Measurements from ENCODE around the gene RCCD1. TPM values are rescaled to one million over a fixed set of nuclear protein-coding genes. Genes with fewer than 3 reads are reported as not detected.

Gene RCCD1
- total and polyA plus RNA-seq, 7 experiments from 2014 or later: 2.5 to 24.6 (median 6.0) TPM

DNA sequence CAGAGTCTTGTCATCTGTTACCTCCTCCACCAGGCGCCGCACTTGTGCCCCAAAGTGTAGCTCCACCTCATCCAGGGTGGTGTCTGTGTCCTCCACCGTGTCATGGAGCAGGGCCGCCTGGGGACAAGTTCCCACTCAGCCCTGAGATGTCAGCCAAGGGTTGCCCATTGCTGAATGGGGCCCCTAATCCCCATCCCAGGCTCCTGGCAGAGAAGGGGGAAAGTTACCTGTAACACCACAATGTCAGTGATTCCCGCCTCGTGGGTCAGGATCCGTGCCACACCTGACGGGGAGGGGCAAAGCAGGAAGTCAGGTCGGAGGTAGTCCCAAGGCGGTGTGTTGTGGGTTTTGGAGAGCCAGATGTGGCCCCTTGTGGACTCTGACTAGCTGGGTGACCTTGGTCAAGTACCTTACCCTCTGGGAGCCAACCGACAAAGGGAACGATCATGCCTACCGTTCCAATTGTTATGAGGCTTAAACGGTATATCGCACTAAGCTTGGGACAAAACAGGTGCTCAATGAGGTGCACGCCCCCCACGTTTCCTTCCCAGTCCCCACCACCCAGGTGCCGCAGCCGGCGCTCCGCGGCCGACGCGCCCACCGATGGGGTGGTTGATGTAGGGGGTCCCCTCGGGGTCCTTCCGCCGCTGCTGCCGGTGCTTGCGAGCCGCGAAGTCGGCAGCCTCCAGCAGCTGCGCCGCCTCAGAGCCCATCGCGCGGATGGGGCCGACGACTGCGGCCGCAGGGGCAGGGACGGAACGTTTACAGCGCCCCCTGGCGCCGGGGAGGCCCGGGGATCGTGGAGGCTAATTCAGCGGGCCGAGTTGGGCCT lies 22.6 kb upstream of the RCCD1 start, which contains the start of gene HDDC3:
HDDC3 (minus strand) TSS at position 722 of the 832 bp plus-strand sequence; CDS start at position 713, 9 bp downstream.
- POLR2A ChIA-PET: interaction anchor here (0.6 to 9.3 kb wide), 23 partner anchors 9 to 1037 kb away, joined by 3 to 213 read pairs (median 4); partner anchors contain the start of genes BLM, MAN2A2, RCCD1 and TTLL13
- H3K27ac ChIP-seq (ENCODE audit: low read depth, low read length): peak within 1 kb of the TSS; percentile 79
- peak within 1 kb of the TSS; percentile 97 for H3K4me3 ChIP-seq (ENCODE audit: low read length)
- Mint-ChIP-seq H3K27ac (peak within 1 kb of the TSS; percentile 91 to 99 (median 98)), H3K9me3 (peaks cover 0 to 2% (median 0%) of the 10 kb centered on the region in 11 donors), H3K36me3 (peaks cover 0 to 10% (median 3%) of the 10 kb centered on the region in 5 donors), H3K4me3 (peak within 1 kb of the TSS; percentile 96 to 100 (median 98)), H3K4me1 (peaks cover 36 to 63% (median 53%) of the 10 kb centered on the region in 7 donors), H3K27me3 (no peaks in the 10 kb centered on the region)
- H3K4me1 ChIP-seq (ENCODE audit: control insufficient read depth in 2 of 2, insufficient read depth in 2 of 2, low read length in 2 of 2): peaks cover 33 to 50% of the 10 kb centered on the region in 2 donors
- no peaks in the 10 kb centered on the region for H3K36me3 ChIP-seq (ENCODE audit: control insufficient read depth in 2 of 3, insufficient read depth in 3 of 3, low read length in 3 of 3)
- intact Hi-C loops (cut with micrococcal nuclease): loop anchor here (1.0 to 10.0 kb wide), 9 partner anchors 29 to 1597 kb away; partner anchors contain the start of genes CIB1 (in 1 of the 2), IDH2 (in 1 of the 2), MAN2A2 (in 1 of the 2) and POLG (in 1 of the 2)
- H3K9me3 ChIP-seq (ENCODE audit: control insufficient read depth in 2 of 3, low read length in 3 of 3): no peaks in the 10 kb centered on the region
- H3K27me3 ChIP-seq (ENCODE audit: control insufficient read depth in 2 of 2, insufficient read depth in 2 of 2, low read length in 2 of 2): no peaks in the 10 kb centered on the region
- ATAC-seq (peak; percentile 72), DNase-seq (peak; percentile 80 to 98 (median 88))
- CTCF ChIA-PET: interaction anchor here (0.5 to 10.2 kb wide), 18 partner anchors 9 to 1059 kb away, joined by 3 to 150 read pairs (median 4); partner anchors contain the start of genes AP3S2, MAN2A2, RCCD1 and VPS33B

DNA sequence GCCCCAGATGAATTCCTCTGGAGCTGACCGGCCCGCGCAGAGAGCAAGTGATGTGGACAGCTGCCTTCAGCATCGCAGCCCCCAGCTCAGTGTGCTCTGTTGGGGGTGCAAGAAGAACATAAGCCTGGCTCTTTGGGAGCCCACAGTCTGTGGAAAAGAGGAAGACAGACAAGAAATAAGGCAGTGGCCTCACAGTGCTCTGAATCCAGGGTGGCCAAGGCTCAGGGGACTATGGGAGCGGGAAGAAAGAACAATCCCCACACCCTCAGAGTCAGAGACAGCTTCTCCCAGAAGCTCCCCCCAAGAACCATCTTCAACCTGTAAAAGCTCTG lies 22.1 kb upstream of the RCCD1 start:
- ATAC-seq: no peak
- peak overlapping the region; percentile 97 for H3K4me3 ChIP-seq (ENCODE audit: low read length)
- peaks cover 36 to 63% (median 53%) of the 10 kb centered on the region in 7 donors for H3K4me1 Mint-ChIP-seq
- peaks cover 0 to 10% (median 3%) of the 10 kb centered on the region in 5 donors for H3K36me3 Mint-ChIP-seq
- DNase-seq: no peak
- H3K9me3 Mint-ChIP-seq: peaks cover 0 to 2% (median 0%) of the 10 kb centered on the region in 11 donors
- H3K27ac Mint-ChIP-seq: peak overlapping the region in 8 of 9 donors; percentile 91 to 99 (median 98)
- no peaks in the 10 kb centered on the region for H3K36me3 ChIP-seq (ENCODE audit: control insufficient read depth in 2 of 3, insufficient read depth in 3 of 3, low read length in 3 of 3)
- POLR2A ChIA-PET: interaction anchor here (0.6 to 9.3 kb wide), 14 partner anchors 10 to 1038 kb away, joined by 3 to 213 read pairs (median 5); partner anchors contain the start of genes BLM, MAN2A2, RCCD1 and VPS33B
- CTCF ChIA-PET: interaction anchor here (0.6 to 10.2 kb wide), 13 partner anchors 9 to 1039 kb away, joined by 3 to 150 read pairs (median 7); partner anchors contain the start of genes AP3S2, MAN2A2, RCCD1 and VPS33B
- peaks cover 33 to 50% of the 10 kb centered on the region in 2 donors for H3K4me1 ChIP-seq (ENCODE audit: control insufficient read depth in 2 of 2, insufficient read depth in 2 of 2, low read length in 2 of 2)
- H3K4me3 Mint-ChIP-seq: peak overlapping the region; percentile 96 to 100 (median 98)
- H3K27ac ChIP-seq (ENCODE audit: low read depth, low read length): peak overlapping the region; percentile 79
- no peaks in the 10 kb centered on the region for H3K27me3 Mint-ChIP-seq
- intact Hi-C loops (cut with micrococcal nuclease): loop anchor here in 1 of 2 donors (1.0 to 10.0 kb wide), 7 partner anchors 61 to 1598 kb away; partner anchors contain the start of genes CIB1, IDH2, POLG and SLCO3A1
- H3K27me3 ChIP-seq (ENCODE audit: control insufficient read depth in 2 of 2, insufficient read depth in 2 of 2, low read length in 2 of 2): no peaks in the 10 kb centered on the region
- no peaks in the 10 kb centered on the region for H3K9me3 ChIP-seq (ENCODE audit: control insufficient read depth in 2 of 3, low read length in 3 of 3)

DNA sequence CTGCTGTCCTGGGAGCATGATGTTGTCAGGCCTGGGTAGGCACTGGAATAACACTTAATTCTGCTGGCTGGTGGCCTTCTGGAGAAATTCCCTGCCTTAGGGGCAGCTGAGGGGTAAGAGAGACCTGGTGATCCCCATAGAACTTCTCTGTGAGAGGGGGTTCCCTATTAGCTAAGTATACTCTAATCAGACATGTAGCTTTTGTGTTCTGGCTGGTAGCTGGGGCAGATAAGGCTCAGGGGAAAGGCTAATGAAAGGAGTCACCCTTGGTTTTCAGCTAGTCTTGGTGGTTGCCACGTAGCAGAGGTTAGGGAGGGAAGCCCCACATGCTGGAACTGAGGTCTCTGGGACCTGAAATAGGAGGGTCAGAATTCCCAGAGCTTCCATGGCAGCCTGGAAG lies 21.4 kb upstream of the RCCD1 start:
- Mint-ChIP-seq H3K9me3 (peaks cover 0 to 2% (median 0%) of the 10 kb centered on the region in 11 donors), H3K27me3 (no peaks in the 10 kb centered on the region), H3K4me1 (peaks cover 36 to 63% (median 52%) of the 10 kb centered on the region in 7 donors), H3K27ac (peak overlapping the region in 8 of 9 donors; percentile 48 to 98 (median 60)), H3K36me3 (peaks cover 0 to 11% (median 3%) of the 10 kb centered on the region in 5 donors), H3K4me3 (peak overlapping the region in 9 of 10 donors; percentile 32 to 99 (median 40))
- ATAC-seq (no peak), DNase-seq (no peak)
- CTCF ChIA-PET: interaction anchor here (0.6 to 10.2 kb wide), 16 partner anchors 10 to 1039 kb away, joined by 3 to 150 read pairs (median 6); partner anchors contain the start of genes AP3S2, MAN2A2, RCCD1 and VPS33B
- intact Hi-C loops (cut with micrococcal nuclease): loop anchor here in 1 of 2 donors (5.0 to 10.0 kb wide), 5 partner anchors 98 to 1598 kb away; partner anchors contain the start of genes IDH2, POLG and SLCO3A1
- H3K4me3 ChIP-seq (ENCODE audit: low read length): no peak overlapping the region
- H3K9me3 ChIP-seq (ENCODE audit: control insufficient read depth in 2 of 3, low read length in 3 of 3): no peaks in the 10 kb centered on the region
- H3K36me3 ChIP-seq (ENCODE audit: control insufficient read depth in 2 of 3, insufficient read depth in 3 of 3, low read length in 3 of 3): no peaks in the 10 kb centered on the region
- peaks cover 33 to 50% of the 10 kb centered on the region in 2 donors for H3K4me1 ChIP-seq (ENCODE audit: control insufficient read depth in 2 of 2, insufficient read depth in 2 of 2, low read length in 2 of 2)
- POLR2A ChIA-PET: interaction anchor here (0.8 to 9.3 kb wide), 7 partner anchors 10 to 702 kb away, joined by 3 to 213 read pairs (median 5); partner anchors contain the start of genes MAN2A2 and RCCD1
- peak overlapping the region; percentile 76 for H3K27ac ChIP-seq (ENCODE audit: low read depth, low read length)
- H3K27me3 ChIP-seq (ENCODE audit: control insufficient read depth in 2 of 2, insufficient read depth in 2 of 2, low read length in 2 of 2): no peaks in the 10 kb centered on the region

DNA sequence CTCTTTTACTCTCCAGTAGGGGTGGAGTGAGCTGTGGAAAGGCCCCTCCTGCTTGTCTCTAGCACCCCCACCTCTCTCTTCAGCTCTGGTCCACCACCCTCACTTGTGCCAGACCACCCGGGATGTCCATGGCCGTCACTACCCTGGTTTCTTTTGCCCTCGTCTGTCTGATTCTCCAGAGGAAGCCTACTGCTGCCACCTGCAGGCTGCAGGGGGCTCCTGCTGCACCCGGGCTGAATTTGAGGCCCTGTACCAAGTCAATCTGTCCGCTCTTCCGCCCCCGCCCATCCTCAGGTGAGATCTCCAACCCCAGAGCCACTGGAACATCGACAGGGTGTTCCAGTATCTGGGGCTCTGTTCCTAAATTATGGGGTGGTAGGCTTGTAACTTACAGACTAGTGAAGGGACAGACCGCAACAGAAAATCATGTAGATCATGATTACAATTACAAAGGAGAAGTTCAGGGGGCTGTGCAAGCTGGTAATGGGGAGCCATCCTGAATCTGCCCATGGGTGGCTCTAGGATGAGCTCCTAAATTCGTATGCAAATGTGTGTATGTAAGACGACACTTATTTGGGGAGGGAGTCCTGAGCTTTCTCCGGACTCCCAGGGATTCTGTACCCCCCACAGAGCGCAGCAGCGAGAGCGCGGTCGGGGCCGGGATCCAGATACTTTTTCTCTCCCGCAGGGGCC lies 20.3 kb upstream of the RCCD1 start:
- H3K36me3 ChIP-seq (ENCODE audit: control insufficient read depth in 2 of 3, insufficient read depth in 3 of 3, low read length in 3 of 3): peaks cover 0 to 5% (median 3%) of the 10 kb centered on the region in 3 experiments
- peak overlapping the region; percentile 86 for H3K4me3 ChIP-seq (ENCODE audit: low read length)
- Mint-ChIP-seq H3K9me3 (peaks cover 0 to 2% (median 0%) of the 10 kb centered on the region in 11 donors), H3K27ac (peak overlapping the region; percentile 88 to 98 (median 94)), H3K4me3 (peak overlapping the region; percentile 78 to 96 (median 90)), H3K27me3 (no peaks in the 10 kb centered on the region), H3K4me1 (peaks cover 36 to 60% (median 48%) of the 10 kb centered on the region in 7 donors), H3K36me3 (peaks cover 0 to 12% (median 3%) of the 10 kb centered on the region in 5 donors)
- H3K4me1 ChIP-seq (ENCODE audit: control insufficient read depth in 2 of 2, insufficient read depth in 2 of 2, low read length in 2 of 2): peaks cover 33 to 46% of the 10 kb centered on the region in 2 donors
- peak; percentile 68 to 84 (median 82) for DNase-seq
- ATAC-seq: peak; percentile 55
- CTCF ChIA-PET: interaction anchor here (0.6 to 10.2 kb wide), 20 partner anchors 9 to 1194 kb away, joined by 3 to 150 read pairs (median 4); partner anchors contain the start of genes BLM, MAN2A2 and RCCD1
- POLR2A ChIA-PET: interaction anchor here (0.7 to 9.3 kb wide), 10 partner anchors 9 to 703 kb away, joined by 3 to 213 read pairs (median 4); partner anchors contain the start of genes BLM, MAN2A2 and RCCD1
- no peaks in the 10 kb centered on the region for H3K9me3 ChIP-seq (ENCODE audit: control insufficient read depth in 2 of 3, low read length in 3 of 3)
- H3K27me3 ChIP-seq (ENCODE audit: control insufficient read depth in 2 of 2, insufficient read depth in 2 of 2, low read length in 2 of 2): no peaks in the 10 kb centered on the region
- peak overlapping the region; percentile 76 for H3K27ac ChIP-seq (ENCODE audit: low read depth, low read length)
- intact Hi-C loops (cut with micrococcal nuclease): loop anchor here (1.0 to 10.0 kb wide), 11 partner anchors 32 to 1600 kb away; partner anchors contain the start of genes IDH2 (in 1 of the 2), IQGAP1 (in 1 of the 2), NGRN (in 1 of the 2) and POLG (in 1 of the 2)

DNA sequence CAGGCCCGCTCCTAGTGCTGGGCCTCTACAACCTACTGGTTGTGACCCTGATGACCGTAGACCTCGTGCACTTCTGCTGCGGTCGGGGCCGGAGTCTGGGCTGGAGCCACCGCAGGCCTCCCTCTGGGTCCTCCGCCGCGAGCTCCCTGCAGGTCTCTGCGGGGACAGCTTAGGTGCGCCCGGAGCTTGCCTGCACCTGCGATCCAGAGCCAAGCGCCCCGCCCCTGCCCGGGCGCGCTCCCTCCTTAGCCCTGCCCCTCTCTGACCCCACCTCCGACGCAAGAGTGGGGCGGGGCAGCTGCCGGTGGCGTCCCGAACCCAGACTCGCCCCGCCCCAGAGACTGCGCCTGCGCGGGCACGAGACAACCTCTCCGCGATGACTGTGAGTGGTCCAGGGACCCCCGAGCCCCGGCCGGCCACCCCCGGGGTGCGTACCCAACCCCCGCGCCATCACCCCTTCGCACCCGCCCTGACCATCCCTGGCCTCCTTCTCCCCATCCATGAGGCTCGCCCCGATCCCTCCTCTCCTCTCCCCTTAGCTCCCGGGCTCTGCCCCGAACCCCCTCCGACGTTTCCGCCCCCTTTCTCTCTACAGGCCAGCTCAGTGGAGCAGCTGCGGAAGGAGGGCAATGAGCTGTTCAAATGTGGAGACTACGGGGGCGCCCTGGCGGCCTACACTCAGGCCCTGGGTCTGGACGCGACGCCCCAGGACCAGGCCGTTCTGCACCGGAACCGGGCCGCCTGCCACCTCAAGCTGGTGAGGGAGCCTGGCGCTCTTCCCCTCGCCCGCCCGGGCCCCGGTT lies 19.5 kb upstream of the RCCD1 start, which contains the start of gene UNC45A:
UNC45A (plus strand) TSS at position 337 of the 803 bp plus-strand sequence; CDS start at position 377, 40 bp downstream.
- intact Hi-C loops (cut with micrococcal nuclease): loop anchor here (1.0 to 10.0 kb wide), 16 partner anchors 19 to 1600 kb away; partner anchors contain the start of genes BLM (in 2 of the 2), IQGAP1 (in 2 of the 2), PRC1 (in 2 of the 2) and RCCD1 (in 2 of the 2)

More for the DNA sequence above, 19.5 kb upstream of the RCCD1 start, which contains the start of gene UNC45A:
- peak; percentile 87 for ATAC-seq
- Histone ChIP-seq H3K4me1 (ENCODE audit: control insufficient read depth in 2 of 2, insufficient read depth in 2 of 2, low read length in 2 of 2) (peaks cover 33 to 45% of the 10 kb centered on the region in 2 donors), H3K4me3 (ENCODE audit: low read length) (peak within 1 kb of the TSS; percentile 86), H3K36me3 (ENCODE audit: control insufficient read depth in 2 of 3, insufficient read depth in 3 of 3, low read length in 3 of 3) (peaks cover 6 to 13% (median 11%) of the 10 kb centered on the region in 3 experiments), H3K27me3 (ENCODE audit: control insufficient read depth in 2 of 2, insufficient read depth in 2 of 2, low read length in 2 of 2) (no peaks in the 10 kb centered on the region), H3K9me3 (ENCODE audit: control insufficient read depth in 2 of 3, low read length in 3 of 3) (no peaks in the 10 kb centered on the region), H3K27ac (ENCODE audit: low read depth, low read length) (peak within 1 kb of the TSS; percentile 76)
- Mint-ChIP-seq H3K36me3 (peaks cover 0 to 15% (median 3%) of the 10 kb centered on the region in 5 donors), H3K9me3 (peaks cover 0 to 2% (median 0%) of the 10 kb centered on the region in 11 donors), H3K27ac (peak within 1 kb of the TSS; percentile 88 to 98 (median 94)), H3K4me1 (peaks cover 36 to 53% (median 42%) of the 10 kb centered on the region in 7 donors), H3K27me3 (no peaks in the 10 kb centered on the region), H3K4me3 (peak within 1 kb of the TSS; percentile 78 to 96 (median 90))
- POLR2A ChIA-PET: interaction anchor here (0.7 to 9.3 kb wide), 12 partner anchors 10 to 833 kb away, joined by 3 to 213 read pairs (median 4); partner anchors contain the start of genes BLM, IDH2, MAN2A2 and RCCD1
- CTCF ChIA-PET: interaction anchor here (0.7 to 10.2 kb wide), 16 partner anchors 9 to 1195 kb away, joined by 3 to 150 read pairs (median 4); partner anchors contain the start of genes BLM, MAN2A2 and RCCD1
- peak; percentile 93 to 98 (median 97) for DNase-seq

Data from naive thymus-derived CD4-positive, alpha-beta T cell (primary cell).